ENCODE data around the gene STPG4.

GRCh38 chr2:47195148-47195547, 40.0 kb upstream of the STPG4 start:
- no peak for TF ChIP-seq MEIS1 (CRISPR knock-in tag; IDR thresholded peaks at IDR 0.05; ENCODE audit: borderline replicate concordance)
- TF ChIP-seq PBX3 (CRISPR knock-in tag; IDR thresholded peaks at IDR 0.05) = no peak
- TF ChIP-seq, protein P1, sequence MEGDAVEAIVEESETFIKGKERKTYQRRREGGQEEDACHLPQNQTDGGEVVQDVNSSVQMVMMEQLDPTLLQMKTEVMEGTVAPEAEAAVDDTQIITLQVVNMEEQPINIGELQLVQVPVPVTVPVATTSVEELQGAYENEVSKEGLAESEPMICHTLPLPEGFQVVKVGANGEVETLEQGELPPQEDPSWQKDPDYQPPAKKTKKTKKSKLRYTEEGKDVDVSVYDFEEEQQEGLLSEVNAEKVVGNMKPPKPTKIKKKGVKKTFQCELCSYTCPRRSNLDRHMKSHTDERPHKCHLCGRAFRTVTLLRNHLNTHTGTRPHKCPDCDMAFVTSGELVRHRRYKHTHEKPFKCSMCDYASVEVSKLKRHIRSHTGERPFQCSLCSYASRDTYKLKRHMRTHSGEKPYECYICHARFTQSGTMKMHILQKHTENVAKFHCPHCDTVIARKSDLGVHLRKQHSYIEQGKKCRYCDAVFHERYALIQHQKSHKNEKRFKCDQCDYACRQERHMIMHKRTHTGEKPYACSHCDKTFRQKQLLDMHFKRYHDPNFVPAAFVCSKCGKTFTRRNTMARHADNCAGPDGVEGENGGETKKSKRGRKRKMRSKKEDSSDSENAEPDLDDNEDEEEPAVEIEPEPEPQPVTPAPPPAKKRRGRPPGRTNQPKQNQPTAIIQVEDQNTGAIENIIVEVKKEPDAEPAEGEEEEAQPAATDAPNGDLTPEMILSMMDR (tag by site-specific recombination; IDR thresholded peaks at IDR 0.05) = no peak
- TF ChIP-seq, protein P2, sequence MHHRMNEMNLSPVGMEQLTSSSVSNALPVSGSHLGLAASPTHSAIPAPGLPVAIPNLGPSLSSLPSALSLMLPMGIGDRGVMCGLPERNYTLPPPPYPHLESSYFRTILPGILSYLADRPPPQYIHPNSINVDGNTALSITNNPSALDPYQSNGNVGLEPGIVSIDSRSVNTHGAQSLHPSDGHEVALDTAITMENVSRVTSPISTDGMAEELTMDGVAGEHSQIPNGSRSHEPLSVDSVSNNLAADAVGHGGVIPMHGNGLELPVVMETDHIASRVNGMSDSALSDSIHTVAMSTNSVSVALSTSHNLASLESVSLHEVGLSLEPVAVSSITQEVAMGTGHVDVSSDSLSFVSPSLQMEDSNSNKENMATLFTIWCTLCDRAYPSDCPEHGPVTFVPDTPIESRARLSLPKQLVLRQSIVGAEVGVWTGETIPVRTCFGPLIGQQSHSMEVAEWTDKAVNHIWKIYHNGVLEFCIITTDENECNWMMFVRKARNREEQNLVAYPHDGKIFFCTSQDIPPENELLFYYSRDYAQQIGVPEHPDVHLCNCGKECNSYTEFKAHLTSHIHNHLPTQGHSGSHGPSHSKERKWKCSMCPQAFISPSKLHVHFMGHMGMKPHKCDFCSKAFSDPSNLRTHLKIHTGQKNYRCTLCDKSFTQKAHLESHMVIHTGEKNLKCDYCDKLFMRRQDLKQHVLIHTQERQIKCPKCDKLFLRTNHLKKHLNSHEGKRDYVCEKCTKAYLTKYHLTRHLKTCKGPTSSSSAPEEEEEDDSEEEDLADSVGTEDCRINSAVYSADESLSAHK (tag by site-specific recombination; IDR thresholded peaks at IDR 0.05) = no peak
- no peak for TF ChIP-seq ZNF133 (tag by site-specific recombination; IDR thresholded peaks at IDR 0.05)
- no peak for TF ChIP-seq ZNF529 (tag by site-specific recombination; IDR thresholded peaks at IDR 0.05; ENCODE audit: insufficient replicate concordance)

Measured in HEK293 (cell line).